Left hindlimb (tissue), 1 donor: ENCODE results near the gene SNAI3.

ENCODE experiments used
- DNase-seq: peaks from one replicate; pipeline ENCODE4 v3.0.0-alpha.2; 2018

SNAI3 gene

DNA sequence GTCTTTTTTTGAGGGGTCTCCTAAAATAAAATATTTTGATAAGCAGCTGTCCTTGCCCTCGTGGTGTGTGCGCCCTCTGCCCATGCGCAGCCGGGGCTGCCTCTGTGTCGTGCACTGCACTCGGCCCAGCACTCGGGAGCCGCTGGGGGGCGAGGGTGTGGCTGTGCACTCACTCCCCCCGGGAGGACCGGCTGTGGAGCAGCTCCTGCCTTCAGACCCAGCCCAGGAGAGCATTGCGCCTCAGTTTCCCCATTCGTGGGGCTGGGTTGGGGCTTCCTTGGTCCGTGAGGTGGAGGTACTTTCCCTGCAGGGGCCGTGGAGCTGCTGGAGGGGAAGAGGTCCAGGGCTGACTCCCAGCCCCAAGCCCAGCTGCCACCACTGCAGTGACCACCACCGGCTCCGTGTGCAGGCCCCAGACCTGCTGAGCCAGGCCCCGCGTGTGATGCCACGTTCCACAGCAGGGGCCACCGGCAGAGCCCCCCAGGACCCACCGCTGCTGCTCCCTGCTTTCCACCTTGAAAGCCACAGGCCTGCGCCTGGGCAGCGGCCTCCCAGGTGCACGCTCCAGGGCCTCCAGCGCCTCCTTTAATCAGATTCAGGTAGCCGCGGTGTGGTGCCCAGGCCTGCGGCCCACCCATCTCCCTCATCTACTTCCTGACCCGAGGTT is 54.3 kb downstream of the SNAI3 start:
- DNase-seq, result no peak

DNA sequence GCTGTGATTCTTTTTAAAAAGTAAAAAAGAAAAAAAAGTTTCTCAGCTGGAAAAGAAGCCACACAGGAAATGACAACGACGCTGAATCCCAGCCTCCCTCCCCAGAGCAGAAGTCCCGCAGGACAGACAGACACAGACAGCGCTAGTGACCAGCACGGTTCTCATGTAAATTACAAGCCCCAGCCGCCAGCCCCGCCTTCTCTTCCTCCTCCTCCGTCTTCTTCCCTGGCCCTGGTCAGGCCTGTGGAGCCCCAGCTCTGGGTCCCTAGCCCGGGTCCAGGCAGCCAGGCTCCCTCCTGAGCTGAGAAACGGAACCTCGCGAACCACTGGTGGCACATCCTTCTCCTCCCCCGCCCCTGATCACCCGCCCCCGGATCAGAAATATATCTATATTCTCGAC is 54.9 kb downstream of the SNAI3 start:
- no peak for DNase-seq

DNA sequence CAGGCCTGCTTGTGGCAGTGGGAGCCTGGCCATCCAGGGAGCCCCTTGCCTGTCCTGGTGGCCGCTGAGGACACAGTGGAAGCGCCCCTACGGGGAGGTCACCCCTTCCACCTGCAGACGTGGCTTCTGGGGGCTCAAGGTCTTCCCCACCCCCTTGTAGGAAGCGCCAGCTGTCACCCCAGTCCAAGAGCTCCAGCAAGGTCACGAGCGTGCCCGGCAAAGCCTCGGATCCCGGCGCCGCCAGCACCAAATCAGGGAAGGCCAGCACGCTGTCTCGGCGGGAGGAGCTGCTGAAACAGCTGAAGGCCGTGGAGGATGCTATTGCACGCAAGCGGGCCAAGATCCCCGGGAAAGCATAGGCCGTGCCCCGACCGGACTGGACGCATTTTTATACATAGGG is 55.4 kb downstream of the SNAI3 start:
- no peak for DNase-seq

DNA sequence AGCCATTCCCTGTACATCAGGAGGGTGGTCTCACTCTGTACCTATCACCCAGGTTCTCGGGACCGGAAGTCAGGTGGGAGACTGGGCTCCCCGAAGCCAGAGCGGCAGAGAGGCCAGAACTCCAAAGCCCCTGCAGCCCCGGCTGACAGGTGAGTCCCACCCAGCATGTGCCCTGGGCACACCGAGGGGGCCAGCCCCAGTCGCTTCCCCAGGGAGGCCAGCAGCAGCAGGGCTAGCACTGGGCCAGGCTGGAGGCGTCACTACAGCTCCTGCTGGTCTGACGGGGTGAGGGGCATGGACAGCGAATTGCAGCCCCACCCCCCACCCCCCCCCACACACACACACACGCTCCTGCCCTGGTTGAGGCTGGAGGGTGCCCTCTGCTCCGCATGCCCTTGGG is 55.9 kb downstream of the SNAI3 start:
- DNase-seq, result no peak

DNA sequence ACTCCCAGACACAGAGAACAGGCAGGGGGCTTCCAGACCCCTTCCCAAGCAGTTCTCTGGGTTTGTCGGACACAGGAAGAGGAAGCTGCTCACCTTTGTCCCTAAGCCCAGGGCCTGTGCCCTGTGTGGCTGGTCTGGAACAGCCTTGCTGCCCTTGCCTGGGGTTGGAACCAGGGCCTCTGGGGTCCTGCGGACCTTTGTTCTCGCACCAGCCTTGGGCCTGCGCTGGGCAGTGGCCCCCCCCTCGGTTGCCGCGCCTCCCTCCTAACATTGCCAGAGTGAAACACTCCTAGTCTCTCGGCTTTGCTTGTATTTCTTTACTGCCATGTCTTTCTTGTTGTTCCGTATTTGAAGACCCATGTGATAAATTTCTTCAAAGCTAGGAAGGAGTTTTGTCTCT is 56.5 kb downstream of the SNAI3 start:
- no peak for DNase-seq

DNA sequence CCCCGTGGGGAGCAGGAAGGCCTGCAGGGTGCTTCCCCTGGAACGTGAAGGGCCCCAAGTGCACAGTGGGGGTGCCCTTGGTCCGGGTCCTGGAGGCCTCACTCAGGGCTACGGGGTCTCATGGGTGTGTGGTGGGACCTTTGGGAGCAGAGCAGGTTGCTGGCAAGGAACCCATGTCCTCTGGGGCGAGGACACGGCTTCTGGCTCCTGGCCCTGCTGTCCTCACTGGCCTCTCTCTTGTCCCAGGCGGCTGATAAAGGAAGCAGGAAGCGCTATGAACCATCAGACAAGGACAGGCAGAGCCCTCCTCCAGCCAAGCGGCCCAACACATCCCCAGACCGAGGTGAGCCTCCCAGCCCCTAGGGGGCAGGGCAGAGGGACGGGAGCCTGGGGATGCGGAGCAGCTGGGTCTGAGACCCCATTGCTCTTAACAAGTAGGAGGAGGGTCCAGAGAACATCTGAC is 57.8 kb downstream of the SNAI3 start:
- DNase-seq, result no peak
